GM21619 (cell line): ENCODE measurements around the gene TBC1D8.

Source experiments
- ATAC-seq: cut with Tn5 transposase; IDR thresholded peaks from one replicate; pipeline ENCODE4 v1.9.1; 2021; ENCODE audit not compliant: unreplicated experiment

Gene TBC1D8

GRCh38 chr2:101162561-101163330, 11.6 kb upstream of the TBC1D8 start:
- no peak for ATAC-seq

- ATAC-seq: no peak
Observed at GRCh38 chr2:101161658-101162057, 10.5 kb upstream of the TBC1D8 start.

DNA sequence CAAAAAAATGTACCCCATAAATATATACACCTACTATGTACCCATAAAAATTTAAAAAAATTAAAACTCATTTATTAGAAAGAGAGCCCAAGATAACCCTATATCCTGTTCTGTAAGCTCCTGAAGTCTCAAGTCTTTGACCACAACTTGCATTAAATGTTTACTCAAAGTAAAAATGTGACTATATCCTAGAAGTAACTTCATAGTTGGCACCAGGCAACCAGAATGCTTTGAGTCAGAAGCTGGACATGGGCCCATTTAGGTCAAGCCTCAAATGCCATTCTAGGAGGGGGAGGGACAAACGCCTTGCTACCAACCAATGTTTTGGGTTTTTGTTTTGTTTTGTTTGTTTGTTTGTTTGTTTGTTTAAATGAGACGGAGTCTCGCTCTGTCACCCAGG, 9.3 kb upstream of the TBC1D8 start:
- ATAC-seq: no peak

GRCh38 chr2:101159526-101159925, 8.3 kb upstream of the TBC1D8 start:
- ATAC-seq: no peak

DNA sequence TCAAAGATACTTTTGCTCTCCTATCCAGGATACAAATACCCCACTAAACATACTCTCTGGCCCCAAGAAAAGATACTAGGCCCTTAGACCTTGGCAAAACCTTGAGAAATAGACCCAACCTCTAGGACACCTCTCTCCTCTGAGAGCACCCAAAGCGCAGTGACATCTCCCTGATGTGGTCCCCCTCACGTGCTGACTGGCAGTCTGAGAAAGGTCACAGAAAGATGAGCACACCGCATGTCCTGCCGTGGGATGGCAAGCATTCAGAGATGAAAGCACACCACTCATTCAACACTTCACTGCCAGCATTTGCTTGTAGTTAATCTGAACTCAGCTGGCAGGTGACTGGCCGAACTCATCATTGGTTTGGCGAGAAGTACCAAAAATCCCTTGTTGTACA, 6.1 kb upstream of the TBC1D8 start:
- ATAC-seq: no peak

DNA sequence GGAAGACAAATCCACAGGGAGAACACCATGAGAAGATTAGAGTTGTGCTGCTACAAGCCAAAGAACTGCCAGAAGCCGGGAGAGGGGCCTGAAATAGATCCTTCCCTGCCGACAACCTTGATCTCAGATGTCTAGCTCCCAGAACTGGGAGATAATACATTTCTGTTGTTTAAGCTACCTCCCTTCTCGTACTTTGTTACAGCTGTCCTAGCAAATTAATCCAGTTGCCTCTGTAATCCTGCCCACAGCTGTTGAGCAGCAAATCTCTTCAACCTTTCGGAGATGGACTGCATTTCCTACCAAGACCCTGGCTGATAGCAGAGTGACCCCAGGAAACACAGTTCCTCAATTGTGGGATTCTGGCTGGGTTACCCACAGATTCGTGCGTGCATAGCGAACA, 2.6 kb upstream of the TBC1D8 start:
- ATAC-seq: no peak

- ATAC-seq: no peak
Observed at GRCh38 chr2:101153077-101153707, 2.0 kb upstream of the TBC1D8 start.

- peak; percentile 62 for ATAC-seq
Observed at GRCh38 chr2:101152272-101153076, 1.3 kb upstream of the TBC1D8 start.

- no peak for ATAC-seq
Observed at GRCh38 chr2:101151859-101152271, 683 bp upstream of the TBC1D8 start.

DNA sequence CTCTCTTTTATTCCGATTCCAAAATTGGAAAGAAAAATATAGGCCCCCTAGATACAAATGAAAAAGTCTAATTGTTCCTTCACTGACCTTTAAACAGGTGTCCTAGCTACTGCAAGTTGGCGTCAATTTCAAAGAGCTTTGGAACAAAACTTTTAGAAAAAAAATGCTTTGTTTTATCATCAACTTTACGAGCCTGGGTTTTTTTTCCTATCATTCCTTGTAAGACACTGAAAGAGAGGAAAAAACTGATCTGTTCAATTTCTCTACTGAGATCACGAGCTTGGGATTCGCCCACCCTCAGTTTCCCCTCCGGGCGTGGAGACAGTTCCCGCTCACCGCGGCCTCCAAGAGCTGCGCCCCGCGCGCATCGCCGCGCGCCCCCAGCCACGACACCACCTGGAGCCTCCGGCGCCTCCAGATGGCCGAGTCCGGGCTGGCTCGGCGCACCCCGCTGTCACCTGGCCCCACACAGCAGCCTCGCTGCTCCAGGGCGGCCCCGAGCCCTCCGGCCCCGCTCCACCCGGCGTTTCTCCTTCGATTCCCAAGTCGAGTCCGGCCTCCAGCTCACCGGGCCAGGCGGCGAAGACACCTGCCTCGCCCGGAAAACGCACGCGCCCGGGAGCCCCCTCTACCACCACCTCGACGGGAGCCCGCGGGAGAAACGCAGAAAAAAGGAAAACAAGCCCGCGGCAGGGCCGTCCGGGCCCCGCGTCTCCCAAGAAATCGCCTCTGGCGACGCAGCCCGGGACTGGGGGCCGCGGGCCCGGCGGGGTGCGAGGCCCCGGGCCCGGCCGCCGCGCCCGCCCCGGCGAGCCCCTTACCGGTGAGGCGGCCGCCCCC, 656 bp downstream of the TBC1D8 start:
- peak; percentile 19 for ATAC-seq

DNA sequence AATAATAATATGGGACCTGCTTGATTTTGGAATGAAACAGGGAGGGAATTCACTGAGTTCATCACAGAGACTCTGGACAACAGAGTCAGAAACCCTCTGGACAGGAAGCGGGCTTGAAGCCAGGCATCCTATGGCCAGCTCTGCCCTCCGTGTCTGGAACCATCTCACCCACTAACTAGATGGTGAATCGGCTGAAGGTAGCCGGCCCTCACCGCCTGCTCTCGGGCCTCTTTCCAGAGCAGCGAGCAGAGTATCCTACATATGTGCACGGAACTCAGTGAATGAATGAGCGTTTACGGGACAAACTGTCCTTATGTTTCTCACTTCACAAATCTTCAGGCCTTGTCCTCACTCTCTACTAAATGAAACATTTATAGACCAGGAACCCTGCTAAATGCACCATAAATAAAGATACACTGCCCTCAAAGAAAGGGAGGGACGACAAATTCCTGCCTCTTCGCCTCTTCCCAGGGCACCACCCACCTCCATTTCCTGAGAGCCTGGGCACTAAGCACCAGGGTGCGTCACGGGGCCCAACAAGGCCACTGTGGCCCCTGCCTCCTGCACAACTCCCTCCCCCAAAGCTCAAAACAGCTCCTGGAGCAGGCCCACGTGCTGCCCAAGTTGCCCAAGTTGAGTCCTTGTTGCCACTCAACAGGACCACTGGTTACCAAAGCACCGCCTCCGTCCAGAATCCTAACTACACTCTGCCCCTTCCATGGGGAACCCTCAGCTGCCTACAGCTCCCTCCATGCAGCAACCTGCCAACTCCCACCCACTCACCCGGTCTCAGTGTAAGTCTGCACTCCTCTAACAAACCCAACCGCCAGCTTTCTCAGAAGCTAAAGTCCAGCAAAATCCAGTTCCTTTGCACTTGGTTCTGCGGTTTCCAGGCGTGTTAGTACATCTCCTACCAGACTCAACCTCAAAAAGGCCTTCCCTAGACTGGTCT, 1.7 kb downstream of the TBC1D8 start:
- no peak for ATAC-seq

- no peak for ATAC-seq
Observed at GRCh38 chr2:101148777-101149176, 2.4 kb downstream of the TBC1D8 start.

DNA sequence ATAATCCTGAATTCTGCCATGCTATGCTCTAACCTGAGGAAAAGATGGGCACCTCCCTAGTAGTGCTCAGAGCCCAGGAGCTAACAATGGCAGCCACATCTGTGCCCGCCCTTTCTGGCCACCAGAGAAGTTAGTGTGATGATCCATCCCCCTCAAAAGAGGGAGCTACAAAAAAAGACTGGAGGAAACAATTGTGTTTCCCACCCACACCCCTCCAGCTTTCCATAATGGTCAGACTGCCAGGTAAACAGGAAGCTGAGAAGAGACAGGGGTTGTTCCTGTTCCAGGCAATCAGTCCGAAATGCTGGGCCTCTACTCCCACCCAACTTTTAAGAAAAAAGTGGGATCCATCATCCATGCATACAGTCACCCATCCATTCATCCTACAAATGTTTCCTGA, 3.2 kb downstream of the TBC1D8 start:
- no peak for ATAC-seq

GRCh38 chr2:101147062-101147461, 4.1 kb downstream of the TBC1D8 start:
- ATAC-seq: no peak

GRCh38 chr2:101146535-101146934, 4.6 kb downstream of the TBC1D8 start:
- ATAC-seq: no peak

DNA sequence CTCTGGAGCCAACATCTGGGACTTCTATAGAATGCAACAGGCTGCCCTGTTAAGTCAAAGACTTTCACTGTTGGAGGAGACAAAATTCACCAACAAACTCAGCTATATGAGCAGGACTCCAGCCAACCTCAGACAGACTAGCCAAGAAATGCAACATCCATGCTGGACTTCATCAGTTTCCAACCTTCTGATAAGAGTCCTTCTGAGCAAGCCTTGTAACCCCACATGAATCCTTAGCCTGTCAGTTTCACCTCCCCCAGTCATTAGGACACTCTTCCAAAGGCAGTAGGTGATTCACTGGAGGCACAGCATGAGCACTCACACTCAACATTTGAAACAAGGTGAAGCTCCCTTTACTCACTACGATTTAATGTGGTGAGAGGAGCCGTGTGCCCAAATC, 5.8 kb downstream of the TBC1D8 start:
- ATAC-seq: no peak

- ATAC-seq: no peak
Observed at GRCh38 chr2:101142163-101142562, 9.0 kb downstream of the TBC1D8 start.

- no peak for ATAC-seq
Observed at GRCh38 chr2:101140978-101141655, 10.1 kb downstream of the TBC1D8 start.

- ATAC-seq: no peak
Observed at GRCh38 chr2:101140237-101140636, 10.9 kb downstream of the TBC1D8 start.
